Measurements from ENCODE around the gene CCSAP. TPM values are rescaled to one million over a fixed set of nuclear protein-coding genes. Genes with fewer than 3 reads are reported as not detected.
"Not testable (repeated sequence)": the region's sequence is repeated elsewhere in the genome, so short reads cannot be mapped to it uniquely, and the experiment has no call there.

CCSAP gene
- total RNA-seq, 4 donors from 2014 or later: 0.44 to 1.1 (median 0.81) TPM

GRCh38 chr1:229293528-229294204 lies 49.2 kb downstream of the CCSAP start:
- ATAC-seq: no peak

GRCh38 chr1:229291686-229292085 lies 51.2 kb downstream of the CCSAP start:
- DNase-seq; H3K9me3 ChIP-seq; in situ Hi-C loops (cut with MboI; ENCODE audit: low sequenced_read_pairs in 4 of 4); H3K36me3 ChIP-seq; H3K27me3 ChIP-seq; H3K4me3 ChIP-seq; ATAC-seq; H3K27ac ChIP-seq: not testable (repeated sequence)
- intact Hi-C loops (cut with DNase I; ENCODE audit: low total_unique reads): loop anchor here (5.0 kb wide), 1 partner anchor 356 kb away; no protein-coding TSS in a partner anchor
- H3K4me1 ChIP-seq: peaks cover 11 to 19% of the 10 kb centered on the region in 2 donors

More at GRCh38 chr1:229293528-229294204, 49.2 kb downstream of the CCSAP start:
- DNase-seq: no peak
- Histone ChIP-seq H3K9me3 (no peaks in the 10 kb centered on the region), H3K27me3 (no peaks in the 10 kb centered on the region), H3K27ac (no peak overlapping the region), H3K36me3 (peaks cover 0 to 11% of the 10 kb centered on the region in 2 donors), H3K4me1 (peaks cover 16 to 19% of the 10 kb centered on the region in 2 donors), H3K4me3 (no peak overlapping the region)
- in situ Hi-C loops (cut with MboI; ENCODE audit: low sequenced_read_pairs in 4 of 4): no loop called here
- intact Hi-C loops (cut with DNase I; ENCODE audit: low total_unique reads): loop anchor here (5.0 kb wide), 1 partner anchor 354 kb away; no protein-coding TSS in a partner anchor
- TF ChIP-seq POLR2A (IDR thresholded peaks at IDR 0.05) (no peak), CTCF (IDR thresholded peaks at IDR 0.05 in 4 of 5, conservative IDR thresholded peaks at IDR 0.05 in 1 of 5) (no peak)

- intact Hi-C loops (cut with DNase I; ENCODE audit: low total_unique reads) (no loop called here), in situ Hi-C loops (cut with MboI; ENCODE audit: low sequenced_read_pairs in 4 of 4) (no loop called here)
- Histone ChIP-seq H3K4me3 (no peak overlapping the region), H3K27me3 (no peaks in the 10 kb centered on the region), H3K36me3 (peaks cover 0 to 5% of the 10 kb centered on the region in 2 donors), H3K9me3 (no peaks in the 10 kb centered on the region), H3K27ac (no peak overlapping the region), H3K4me1 (peaks cover 2 to 12% of the 10 kb centered on the region in 2 donors)
- DNase-seq (no peak), ATAC-seq (no peak)
- no peak for TF ChIP-seq CTCF (IDR thresholded peaks at IDR 0.05 in 4 of 5, conservative IDR thresholded peaks at IDR 0.05 in 1 of 5)
These were observed 54.3 kb downstream of the CCSAP start for GRCh38 chr1:229288516-229288915.

- in situ Hi-C loops (cut with MboI; ENCODE audit: low sequenced_read_pairs in 4 of 4) (no loop called here), intact Hi-C loops (cut with DNase I; ENCODE audit: low total_unique reads) (no loop called here)
- no peaks in the 10 kb centered on the region for H3K9me3 ChIP-seq
- H3K27ac ChIP-seq: no peak overlapping the region
- DNase-seq (no peak), ATAC-seq (no peak)
- H3K36me3 ChIP-seq: peaks cover 0 to 5% of the 10 kb centered on the region in 2 donors
- no peak overlapping the region for H3K4me3 ChIP-seq
- H3K4me1 ChIP-seq: peaks cover 13 to 24% of the 10 kb centered on the region in 2 donors
- TF ChIP-seq POLR2A (IDR thresholded peaks at IDR 0.05) (no peak), CTCF (IDR thresholded peaks at IDR 0.05 in 4 of 5, conservative IDR thresholded peaks at IDR 0.05 in 1 of 5) (no peak)
- no peaks in the 10 kb centered on the region for H3K27me3 ChIP-seq
These were observed 55.6 kb downstream of the CCSAP start for GRCh38 chr1:229287267-229287666.

- Histone ChIP-seq H3K9me3 (no peaks in the 10 kb centered on the region), H3K27me3 (no peaks in the 10 kb centered on the region), H3K36me3 (peaks cover 0 to 2% of the 10 kb centered on the region in 2 donors), H3K4me1 (peaks cover 16 to 24% of the 10 kb centered on the region in 2 donors), H3K27ac (no peak overlapping the region), H3K4me3 (no peak overlapping the region)
- TF ChIP-seq CTCF (IDR thresholded peaks at IDR 0.05 in 4 of 5, conservative IDR thresholded peaks at IDR 0.05 in 1 of 5): no peak
- no peak for TF ChIP-seq POLR2A (IDR thresholded peaks at IDR 0.05)
- no peak for DNase-seq
- no peak for ATAC-seq
- in situ Hi-C loops (cut with MboI; ENCODE audit: low sequenced_read_pairs in 4 of 4) (no loop called here), intact Hi-C loops (cut with DNase I; ENCODE audit: low total_unique reads) (no loop called here)
These were observed 56.6 kb downstream of the CCSAP start for GRCh38 chr1:229286099-229286766.

Data from gastrocnemius medialis (tissue), 4 donors.